NOMO-1 (cell line): ENCODE results near the gene AFF3.
"Not testable (repeated sequence)": the region's sequence is repeated elsewhere in the genome, so short reads cannot be mapped to it uniquely, and the experiment has no call there.

Experiments used
- DNase-seq, 2 experiments: peaks; one replicate each; lab custom pipeline; 2025; ENCODE audit not compliant: unreplicated experiment in 2 of 2; lab: John Stamatoyannopoulos, UW

AFF3 gene

GRCh38 chr2:99980176-99980575 is 162.2 kb downstream of the AFF3 start:
- DNase-seq, result no peak

GRCh38 chr2:99977966-99978365 is 164.4 kb downstream of the AFF3 start:
- DNase-seq, result no peak

DNA sequence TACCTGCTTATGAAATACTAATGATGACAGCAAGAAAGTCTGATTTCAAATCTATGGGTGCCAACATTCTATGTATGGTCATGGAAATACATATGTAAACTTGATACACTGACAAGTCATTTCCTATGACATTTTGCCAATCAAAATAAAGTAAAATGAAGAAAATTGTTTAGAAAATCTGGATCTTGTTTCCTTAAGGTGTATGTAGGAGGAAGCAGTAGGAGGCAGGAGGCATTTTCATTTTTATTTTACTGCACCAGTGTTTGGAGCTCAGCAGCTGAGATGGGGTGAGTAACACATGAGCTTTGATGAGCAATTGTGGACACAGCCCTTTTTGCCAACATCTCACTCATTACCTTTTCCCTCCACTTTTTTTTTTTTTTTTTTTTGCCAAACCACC is 167.0 kb downstream of the AFF3 start:
- DNase-seq, result no peak

GRCh38 chr2:99974682-99975375 is 167.6 kb downstream of the AFF3 start:
- DNase-seq, result no peak

DNA sequence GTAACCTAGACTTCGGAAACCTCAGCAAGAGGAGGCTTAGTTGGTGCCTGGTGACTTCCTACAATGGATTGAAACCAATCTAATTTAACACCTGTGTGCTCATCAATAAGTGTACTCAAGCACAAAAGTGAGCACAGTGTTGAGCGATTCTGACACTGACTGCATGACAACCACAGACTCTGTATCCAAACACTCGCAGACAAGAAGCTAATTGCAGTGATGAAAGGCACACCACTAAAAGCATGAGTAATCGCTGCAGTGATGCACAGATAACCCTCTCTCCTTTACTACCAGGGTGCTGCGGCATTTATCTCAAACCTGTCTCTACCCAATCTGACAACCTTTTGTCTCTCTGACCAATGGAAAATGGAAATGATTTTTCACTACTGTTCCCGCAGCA is 168.1 kb downstream of the AFF3 start:
- DNase-seq, result no peak

DNA sequence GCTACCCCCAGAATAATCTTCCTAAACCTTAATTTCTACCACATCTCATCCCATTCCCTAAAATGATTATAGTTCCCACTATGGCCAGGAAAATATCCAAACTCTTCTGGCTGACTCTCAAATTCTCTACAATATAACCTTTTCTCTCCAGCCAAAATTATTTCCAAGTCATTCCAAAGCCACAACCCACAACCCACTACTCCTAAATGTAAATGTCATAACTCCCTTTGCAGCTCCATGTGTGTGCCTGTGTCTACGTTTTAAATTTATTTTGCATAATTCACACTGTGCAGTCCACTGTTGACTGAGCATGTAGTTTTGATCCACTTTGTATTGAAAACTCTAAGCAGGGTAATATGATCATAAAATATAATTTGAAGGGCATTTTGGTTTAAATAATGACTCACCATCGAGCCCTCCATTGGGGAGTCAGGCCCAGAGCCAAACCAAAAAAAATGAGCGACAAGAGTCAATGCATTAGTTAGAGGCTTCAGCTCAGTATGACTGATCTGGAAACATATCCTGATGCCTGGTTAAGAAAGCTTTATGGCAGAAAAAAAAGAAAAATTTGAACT is 171.0 kb downstream of the AFF3 start:
- no peak for DNase-seq

GRCh38 chr2:99970292-99970868 is 172.0 kb downstream of the AFF3 start:
- peak; percentile 50 to 58 for DNase-seq

- no peak for DNase-seq
Observed at GRCh38 chr2:99961196-99961913, 181.0 kb downstream of the AFF3 start.

GRCh38 chr2:99960790-99961189 is 181.6 kb downstream of the AFF3 start:
- no peak for DNase-seq

DNA sequence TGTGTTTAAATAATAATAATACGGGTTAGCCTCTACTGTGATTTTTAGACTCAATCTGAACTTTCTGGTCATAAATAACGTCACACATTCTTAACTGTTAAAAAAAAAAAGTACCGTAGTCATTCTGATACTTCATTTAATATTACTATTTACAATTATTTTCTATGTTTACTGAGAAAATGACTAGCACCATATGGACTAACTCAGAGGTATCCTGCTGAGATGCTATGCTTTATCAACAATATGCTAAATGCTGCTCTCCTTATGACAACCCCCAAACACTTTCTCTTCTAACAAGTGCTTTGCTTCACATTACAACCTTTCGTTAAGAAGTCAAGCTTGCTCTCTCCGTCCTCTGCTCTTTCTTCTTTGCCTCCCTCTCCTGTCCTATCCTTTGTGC is 182.1 kb downstream of the AFF3 start:
- no peak for DNase-seq

DNA sequence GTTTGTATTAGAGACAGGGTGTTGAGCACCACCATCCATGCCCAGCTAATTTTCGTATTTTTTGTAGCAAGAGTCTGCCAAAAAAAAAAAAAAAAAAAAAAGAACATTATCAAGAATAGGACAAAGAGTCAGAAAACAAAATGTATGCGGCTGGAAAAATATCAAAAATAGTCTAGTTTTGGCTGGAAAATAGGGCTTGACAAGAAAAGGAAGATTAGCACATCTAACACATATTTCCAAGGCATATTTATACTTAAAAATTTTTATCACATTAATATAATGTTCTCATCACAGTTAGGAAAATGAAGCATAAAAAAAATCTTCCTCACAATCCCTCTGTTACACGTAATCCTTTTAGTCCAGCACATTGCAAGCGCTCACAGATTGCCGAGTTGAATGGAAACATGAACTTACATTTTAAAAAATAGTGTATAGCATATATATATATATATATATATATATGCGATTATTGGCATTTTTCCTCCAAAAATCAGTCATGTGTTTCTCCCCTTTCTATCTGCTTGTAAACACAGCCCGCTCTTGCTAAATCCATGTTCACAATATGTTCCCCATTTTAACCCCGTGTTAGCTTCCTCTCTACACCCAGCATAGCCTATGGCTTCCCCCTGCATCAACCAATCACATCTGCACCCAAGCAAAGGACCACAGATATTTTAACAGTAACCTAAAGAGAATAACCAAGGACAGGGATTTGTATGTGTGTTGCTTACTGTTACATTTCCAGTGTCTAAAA is 183.0 kb downstream of the AFF3 start:
- peak; percentile 2 to 38 for DNase-seq

DNA sequence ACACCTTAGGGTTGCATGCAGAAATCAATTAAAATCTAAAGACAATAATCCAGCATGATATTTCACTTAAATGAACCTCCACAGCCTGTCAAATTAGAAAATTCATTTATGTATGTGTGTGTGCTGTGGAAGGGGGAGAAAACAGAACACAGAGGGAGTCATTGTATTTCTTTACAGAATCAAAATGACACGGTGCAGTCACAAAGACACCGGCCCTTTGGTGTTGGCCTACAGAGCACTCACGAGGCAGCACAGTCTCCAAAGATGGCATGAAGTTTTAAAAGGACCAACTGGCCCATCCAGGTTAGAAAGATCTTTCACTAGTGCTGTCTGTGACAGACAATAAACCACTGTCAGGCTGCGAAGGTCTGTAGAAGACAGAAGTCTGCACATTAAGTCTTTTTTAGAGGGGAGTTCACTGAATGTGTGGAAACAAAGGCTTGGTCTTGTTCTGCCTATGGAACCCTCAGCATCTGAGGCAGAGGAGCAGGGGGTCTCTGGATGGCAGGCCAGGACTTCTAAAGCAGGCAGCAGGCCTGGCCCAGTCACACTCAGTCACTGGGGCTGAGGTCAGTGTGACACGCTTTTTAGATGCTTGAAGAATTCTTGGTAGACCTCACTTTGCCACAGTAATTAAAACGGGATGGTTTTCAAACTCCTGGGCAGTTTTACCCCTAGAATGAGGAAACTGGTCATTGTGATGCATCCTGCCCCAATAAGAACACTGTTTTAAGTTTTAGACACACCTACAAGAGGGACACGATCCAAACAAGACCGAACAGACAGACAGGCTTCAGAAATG is 184.9 kb downstream of the AFF3 start:
- no peak for DNase-seq

- peak; percentile 12 to 61 for DNase-seq
Observed at GRCh38 chr2:99956232-99957030, 186.0 kb downstream of the AFF3 start.

- no peak for DNase-seq
Observed at GRCh38 chr2:99953750-99954149, 188.6 kb downstream of the AFF3 start.

DNA sequence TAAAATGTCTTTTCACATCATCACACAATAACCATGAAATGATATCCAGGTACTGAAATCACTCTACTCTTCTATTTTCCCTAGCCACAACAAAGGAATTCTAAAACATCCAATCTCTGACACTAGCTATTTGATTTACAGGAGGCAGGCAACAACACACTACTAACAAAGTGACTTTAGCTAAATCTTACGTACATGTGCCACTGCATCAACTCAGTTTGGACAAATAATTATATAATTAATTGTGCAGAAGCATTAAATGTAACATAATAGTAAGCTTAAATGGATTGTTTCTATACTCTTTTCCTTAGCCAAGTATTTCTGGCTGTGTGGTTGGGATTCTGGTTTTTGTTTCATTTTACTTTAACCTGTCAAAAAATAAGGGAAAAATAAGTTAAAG is 192.4 kb downstream of the AFF3 start:
- DNase-seq, result no peak

GRCh38 chr2:99949530-99949929 is 192.9 kb downstream of the AFF3 start:
- no peak for DNase-seq

- no peak for DNase-seq
Observed at GRCh38 chr2:99948010-99948409, 194.4 kb downstream of the AFF3 start.

- DNase-seq, result not testable (repeated sequence)
Observed at GRCh38 chr2:99947366-99947765, 195.0 kb downstream of the AFF3 start.

GRCh38 chr2:99944019-99944418 is 198.4 kb downstream of the AFF3 start:
- no peak for DNase-seq
